ENCODE measurements around the gene COA1. TPM values are rescaled to one million over a fixed set of nuclear protein-coding genes. Genes with fewer than 3 reads are reported as not detected.

The COA1 gene
- polyA plus RNA-seq, 1 donor (not counting 4 experiments of a cell fraction or from before 2014, with no cell fraction given): 32.2 TPM

DNA sequence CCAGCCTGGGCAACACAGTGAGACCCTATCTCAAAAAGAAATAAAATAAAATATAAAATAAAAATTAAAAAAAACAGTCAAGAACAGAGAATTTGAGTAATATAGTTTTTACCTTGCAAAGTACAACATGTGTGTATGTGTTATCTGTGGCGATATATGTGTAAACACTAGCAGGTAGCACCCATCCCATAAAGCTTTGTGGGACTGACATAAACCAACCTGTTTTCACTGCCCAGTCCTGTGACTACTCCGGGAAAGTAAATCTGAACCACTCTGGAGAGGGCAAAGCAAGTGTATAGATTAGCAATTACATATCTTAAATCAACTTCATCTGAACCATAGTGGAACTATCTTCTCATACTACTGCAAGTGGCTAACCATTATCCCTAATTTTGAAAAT lies 72.3 kb downstream of the COA1 start:
- Histone ChIP-seq H2AFZ (ENCODE audit: control insufficient read depth, low read length) (no peak overlapping the region), H3K27ac (ENCODE audit: control insufficient read depth, insufficient read depth, low read length) (no peak overlapping the region), H3K9ac (ENCODE audit: control insufficient read depth, extremely low read depth, insufficient read depth, low read length) (no peak overlapping the region), H3K4me2 (ENCODE audit: control insufficient read depth, extremely low read depth, insufficient read depth, low read depth, low read length) (no peak overlapping the region), H3K79me2 (ENCODE audit: control insufficient read depth, insufficient read depth, low read length) (peaks cover 22% of the 10 kb centered on the region), H3K4me1 (ENCODE audit: control insufficient read depth, extremely low read depth, insufficient read depth, low read length) (peaks cover 34% of the 10 kb centered on the region), H3K9me3 (ENCODE audit: control insufficient read depth, low read depth, low read length) (no peaks in the 10 kb centered on the region), H3K9me1 (ENCODE audit: control insufficient read depth, extremely low read depth, insufficient read depth, low read length) (no peaks in the 10 kb centered on the region), H3K4me3 (ENCODE audit: control insufficient read depth in 2 of 3, extremely low read depth in 1 of 3, insufficient read depth in 2 of 3, low read depth in 1 of 3, low read length in 3 of 3) (no peak overlapping the region), H4K20me1 (ENCODE audit: control insufficient read depth, extremely low read depth, insufficient read depth, low read length) (no peaks in the 10 kb centered on the region), H3K27me3 (ENCODE audit: control insufficient read depth, extremely low read depth, insufficient read depth, low read length) (no peaks in the 10 kb centered on the region), H3K36me3 (ENCODE audit: control insufficient read depth in 2 of 2, extremely low read depth in 1 of 2, insufficient read depth in 2 of 2, low read length in 2 of 2) (no peaks in the 10 kb centered on the region)
- TF ChIP-seq EZH2 (IDR thresholded peaks at IDR 0.05; ENCODE audit: low read length): no peak
- TF ChIP-seq, protein P1, sequence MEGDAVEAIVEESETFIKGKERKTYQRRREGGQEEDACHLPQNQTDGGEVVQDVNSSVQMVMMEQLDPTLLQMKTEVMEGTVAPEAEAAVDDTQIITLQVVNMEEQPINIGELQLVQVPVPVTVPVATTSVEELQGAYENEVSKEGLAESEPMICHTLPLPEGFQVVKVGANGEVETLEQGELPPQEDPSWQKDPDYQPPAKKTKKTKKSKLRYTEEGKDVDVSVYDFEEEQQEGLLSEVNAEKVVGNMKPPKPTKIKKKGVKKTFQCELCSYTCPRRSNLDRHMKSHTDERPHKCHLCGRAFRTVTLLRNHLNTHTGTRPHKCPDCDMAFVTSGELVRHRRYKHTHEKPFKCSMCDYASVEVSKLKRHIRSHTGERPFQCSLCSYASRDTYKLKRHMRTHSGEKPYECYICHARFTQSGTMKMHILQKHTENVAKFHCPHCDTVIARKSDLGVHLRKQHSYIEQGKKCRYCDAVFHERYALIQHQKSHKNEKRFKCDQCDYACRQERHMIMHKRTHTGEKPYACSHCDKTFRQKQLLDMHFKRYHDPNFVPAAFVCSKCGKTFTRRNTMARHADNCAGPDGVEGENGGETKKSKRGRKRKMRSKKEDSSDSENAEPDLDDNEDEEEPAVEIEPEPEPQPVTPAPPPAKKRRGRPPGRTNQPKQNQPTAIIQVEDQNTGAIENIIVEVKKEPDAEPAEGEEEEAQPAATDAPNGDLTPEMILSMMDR (optimal IDR thresholded peaks at IDR 0.05 in 1 of 3, IDR thresholded peaks at IDR 0.05 in 1 of 3, conservative IDR thresholded peaks at IDR 0.05 in 1 of 3; ENCODE audit: extremely low read depth in 1 of 3, insufficient read depth in 2 of 3, low read length in 3 of 3): no peak
- dilution Hi-C loops (cut with MboI; ENCODE audit: extremely low pct_ligation_motif_present, low sequenced_read_pairs): no loop called here
- no peak for FAIRE-seq
- no peak for DNase-seq (ENCODE audit: low read depth, low spot score)

DNA sequence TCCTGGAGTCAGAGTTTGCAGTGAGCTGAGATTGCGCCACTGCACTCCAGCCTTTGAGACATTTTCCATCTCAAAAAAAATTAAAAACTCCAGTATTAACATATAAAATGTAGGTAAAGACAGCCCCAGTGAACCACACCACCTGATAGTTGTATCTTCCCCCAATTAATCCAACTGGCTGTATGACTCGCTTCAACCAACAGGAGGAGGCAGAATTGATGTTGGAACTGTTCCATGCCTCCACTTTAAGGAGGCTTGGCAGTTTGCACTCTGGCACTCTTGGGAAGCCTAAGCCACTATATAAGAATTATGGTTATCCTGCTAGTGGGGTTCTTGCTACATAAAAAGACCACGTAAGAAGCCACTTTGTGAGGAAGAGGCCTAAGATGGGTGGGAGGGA lies 73.7 kb downstream of the COA1 start:
- Histone ChIP-seq H3K36me3 (ENCODE audit: control insufficient read depth in 2 of 2, extremely low read depth in 1 of 2, insufficient read depth in 2 of 2, low read length in 2 of 2) (no peaks in the 10 kb centered on the region), H4K20me1 (ENCODE audit: control insufficient read depth, extremely low read depth, insufficient read depth, low read length) (no peaks in the 10 kb centered on the region), H3K9me3 (ENCODE audit: control insufficient read depth, low read depth, low read length) (no peaks in the 10 kb centered on the region), H3K79me2 (ENCODE audit: control insufficient read depth, insufficient read depth, low read length) (peaks cover 21% of the 10 kb centered on the region), H3K4me2 (ENCODE audit: control insufficient read depth, extremely low read depth, insufficient read depth, low read depth, low read length) (no peak overlapping the region), H3K4me3 (ENCODE audit: control insufficient read depth in 2 of 3, extremely low read depth in 1 of 3, insufficient read depth in 2 of 3, low read depth in 1 of 3, low read length in 3 of 3) (no peak overlapping the region), H3K27me3 (ENCODE audit: control insufficient read depth, extremely low read depth, insufficient read depth, low read length) (no peaks in the 10 kb centered on the region), H3K9me1 (ENCODE audit: control insufficient read depth, extremely low read depth, insufficient read depth, low read length) (no peaks in the 10 kb centered on the region), H2AFZ (ENCODE audit: control insufficient read depth, low read length) (no peak overlapping the region), H3K4me1 (ENCODE audit: control insufficient read depth, extremely low read depth, insufficient read depth, low read length) (peaks cover 42% of the 10 kb centered on the region), H3K27ac (ENCODE audit: control insufficient read depth, insufficient read depth, low read length) (no peak overlapping the region), H3K9ac (ENCODE audit: control insufficient read depth, extremely low read depth, insufficient read depth, low read length) (no peak overlapping the region)
- FAIRE-seq (no peak), DNase-seq (ENCODE audit: low read depth, low spot score) (no peak)
- dilution Hi-C loops (cut with MboI; ENCODE audit: extremely low pct_ligation_motif_present, low sequenced_read_pairs): no loop called here
- no peak for TF ChIP-seq EZH2 (IDR thresholded peaks at IDR 0.05; ENCODE audit: low read length)
- TF ChIP-seq, protein P1 (optimal IDR thresholded peaks at IDR 0.05 in 1 of 3, IDR thresholded peaks at IDR 0.05 in 1 of 3, conservative IDR thresholded peaks at IDR 0.05 in 1 of 3; ENCODE audit: extremely low read depth in 1 of 3, insufficient read depth in 2 of 3, low read length in 3 of 3): peak in 1 of 3 experiments; percentile 6
